ENCODE measurements around the gene CDH4.

The CDH4 gene

GRCh38 chr20:61493798-61494305 is 241.8 kb downstream of the CDH4 start:
- Histone ChIP-seq H3K9ac (ENCODE audit: low read length) (no peak overlapping the region), H3K9me3 (ENCODE audit: control insufficient read depth, insufficient read depth, low read depth, low read length) (peaks cover 5% of the 10 kb centered on the region; the same call in 1 of the 2 replicates), H3K4me3 (ENCODE audit: low read depth, low read length) (no peak overlapping the region), H3K27ac (ENCODE audit: low read depth, low read length) (no peak overlapping the region), H3K36me3 (ENCODE audit: control insufficient read depth, insufficient read depth, low read length) (no peaks in the 10 kb centered on the region), H3K27me3 (ENCODE audit: control insufficient read depth, insufficient read depth, low read length) (no peaks in the 10 kb centered on the region; the same call in 1 of the 2 replicates), H3K4me1 (ENCODE audit: control insufficient read depth, insufficient read depth, low read length) (peaks cover 19% of the 10 kb centered on the region)

- H3K4me1 ChIP-seq (ENCODE audit: control insufficient read depth, insufficient read depth, low read length), result peaks cover 30% of the 10 kb centered on the region
- H3K9ac ChIP-seq (ENCODE audit: low read length), result no peak overlapping the region
- no peak overlapping the region for H3K4me3 ChIP-seq (ENCODE audit: low read depth, low read length)
- no peaks in the 10 kb centered on the region; the same call in 1 of the 2 replicates for H3K27me3 ChIP-seq (ENCODE audit: control insufficient read depth, insufficient read depth, low read length)
- no peaks in the 10 kb centered on the region for H3K36me3 ChIP-seq (ENCODE audit: control insufficient read depth, insufficient read depth, low read length)
- no peak overlapping the region for H3K27ac ChIP-seq (ENCODE audit: low read depth, low read length)
- H3K9me3 ChIP-seq (ENCODE audit: control insufficient read depth, insufficient read depth, low read depth, low read length), result peaks cover 5% of the 10 kb centered on the region; the same call in 1 of the 2 replicates
Measured at GRCh38 chr20:61494763-61495575, 242.9 kb downstream of the CDH4 start.

DNA sequence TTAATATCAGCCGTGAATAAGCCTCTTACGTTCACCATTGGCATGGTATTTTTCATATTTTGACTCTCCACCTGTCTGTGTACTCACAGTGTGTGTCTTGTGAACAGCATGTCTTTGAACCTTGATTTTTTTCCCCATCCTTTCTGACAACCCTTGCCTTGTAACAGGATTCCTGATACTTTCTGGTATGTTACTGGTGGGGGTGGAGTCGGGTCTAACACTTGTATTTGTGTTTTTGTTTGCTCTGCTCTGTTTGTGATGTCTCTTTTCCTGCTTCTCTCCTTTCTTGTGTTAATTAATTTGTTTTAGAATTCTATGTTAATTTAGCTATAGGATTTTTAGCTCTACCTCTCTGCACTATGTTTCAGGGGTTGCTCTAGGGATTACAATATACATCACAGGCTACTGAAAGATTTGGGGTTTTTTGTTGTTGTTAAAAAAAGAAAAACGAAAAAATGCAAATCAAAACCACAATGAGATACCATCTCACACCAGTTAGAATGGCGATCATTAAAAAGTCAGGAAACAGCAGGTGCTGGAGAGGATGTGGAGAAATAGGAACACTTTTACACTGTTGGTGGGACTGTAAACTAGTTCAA is 245.1 kb downstream of the CDH4 start:
- no peaks in the 10 kb centered on the region for H3K36me3 ChIP-seq (ENCODE audit: control insufficient read depth, insufficient read depth, low read length)
- H3K4me1 ChIP-seq (ENCODE audit: control insufficient read depth, insufficient read depth, low read length), result peaks cover 48% of the 10 kb centered on the region
- peaks cover 9% of the 10 kb centered on the region; the same call in 1 of the 2 replicates for H3K9me3 ChIP-seq (ENCODE audit: control insufficient read depth, insufficient read depth, low read depth, low read length)
- peak overlapping the region; percentile 80 for H3K27ac ChIP-seq (ENCODE audit: low read depth, low read length)
- H3K4me3 ChIP-seq (ENCODE audit: low read depth, low read length), result peak overlapping the region; percentile 33
- H3K9ac ChIP-seq (ENCODE audit: low read length), result no peak overlapping the region
- H3K27me3 ChIP-seq (ENCODE audit: control insufficient read depth, insufficient read depth, low read length), result no peaks in the 10 kb centered on the region; the same call in 1 of the 2 replicates

DNA sequence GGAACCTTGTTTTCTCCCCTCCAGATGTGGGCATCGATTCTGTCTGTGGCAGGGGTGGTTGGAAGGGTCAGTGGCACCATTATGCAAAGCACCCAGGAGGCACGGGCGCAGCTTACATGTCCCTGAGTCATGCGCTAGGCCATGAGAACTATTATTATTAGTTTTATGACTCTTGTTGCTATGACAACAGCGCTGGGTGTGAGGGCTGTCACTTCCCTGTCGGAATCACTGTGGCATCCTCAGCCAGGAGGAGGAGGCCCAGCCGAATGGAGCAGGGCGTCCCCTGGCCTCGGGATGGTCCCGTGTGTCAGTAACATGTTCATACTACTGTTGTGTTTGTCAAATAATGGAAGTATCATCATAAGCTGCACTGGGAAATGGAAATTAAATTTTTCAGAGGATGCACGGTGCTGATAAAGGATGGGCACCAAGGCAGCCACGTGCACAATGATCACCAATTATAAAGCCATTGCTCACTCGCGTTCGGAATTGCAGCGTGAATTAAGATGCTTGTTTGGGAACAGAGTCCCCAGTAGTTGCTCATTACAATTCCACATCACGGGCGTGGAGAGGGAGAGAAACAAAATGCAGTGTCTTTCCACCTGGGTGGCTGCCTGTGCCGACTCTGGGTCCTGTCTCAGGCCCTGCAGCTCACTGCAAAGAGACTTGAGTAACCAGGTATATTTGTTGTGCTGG is 247.9 kb downstream of the CDH4 start:
- Histone ChIP-seq H3K9ac (ENCODE audit: low read length) (no peak overlapping the region), H3K27me3 (ENCODE audit: control insufficient read depth, insufficient read depth, low read length) (no peaks in the 10 kb centered on the region; the same call in 1 of the 2 replicates), H3K4me1 (ENCODE audit: control insufficient read depth, insufficient read depth, low read length) (peaks cover 46% of the 10 kb centered on the region), H3K27ac (ENCODE audit: low read depth, low read length) (no peak overlapping the region), H3K36me3 (ENCODE audit: control insufficient read depth, insufficient read depth, low read length) (no peaks in the 10 kb centered on the region), H3K4me3 (ENCODE audit: low read depth, low read length) (no peak overlapping the region), H3K9me3 (ENCODE audit: control insufficient read depth, insufficient read depth, low read depth, low read length) (peaks cover 9% of the 10 kb centered on the region; the same call in 1 of the 2 replicates)

- Histone ChIP-seq H3K4me1 (ENCODE audit: control insufficient read depth, insufficient read depth, low read length) (peaks cover 42% of the 10 kb centered on the region), H3K27me3 (ENCODE audit: control insufficient read depth, insufficient read depth, low read length) (no peaks in the 10 kb centered on the region; the same call in 1 of the 2 replicates), H3K27ac (ENCODE audit: low read depth, low read length) (no peak overlapping the region; the same call in 1 of the 2 replicates), H3K4me3 (ENCODE audit: low read depth, low read length) (no peak overlapping the region), H3K9ac (ENCODE audit: low read length) (no peak overlapping the region), H3K36me3 (ENCODE audit: control insufficient read depth, insufficient read depth, low read length) (no peaks in the 10 kb centered on the region), H3K9me3 (ENCODE audit: control insufficient read depth, insufficient read depth, low read depth, low read length) (peaks cover 9% of the 10 kb centered on the region; the same call in 1 of the 2 replicates)
Measured at GRCh38 chr20:61500791-61501321, 248.8 kb downstream of the CDH4 start.

DNA sequence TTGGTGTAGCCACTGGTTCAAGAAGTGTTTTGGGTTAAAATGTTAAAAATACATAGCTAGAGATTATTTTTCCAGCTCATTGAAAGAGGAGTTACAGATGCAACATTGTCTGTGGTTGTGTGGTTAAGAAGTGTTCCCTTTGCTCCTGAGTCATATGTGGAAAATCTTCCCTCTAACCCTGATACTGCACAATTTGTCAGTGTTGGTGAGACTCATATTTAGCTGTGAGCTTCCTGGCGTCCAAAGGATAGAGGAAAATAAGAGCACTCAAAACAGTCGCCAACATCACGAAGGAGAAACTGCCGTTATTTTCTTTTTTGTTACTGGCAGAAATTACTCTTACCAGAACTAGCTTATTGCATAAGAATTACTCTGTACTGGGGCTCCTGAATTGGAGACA is 250.4 kb downstream of the CDH4 start:
- Histone ChIP-seq H3K36me3 (ENCODE audit: control insufficient read depth, insufficient read depth, low read length) (no peaks in the 10 kb centered on the region), H3K4me1 (ENCODE audit: control insufficient read depth, insufficient read depth, low read length) (peaks cover 32% of the 10 kb centered on the region), H3K27me3 (ENCODE audit: control insufficient read depth, insufficient read depth, low read length) (no peaks in the 10 kb centered on the region; the same call in 1 of the 2 replicates), H3K9me3 (ENCODE audit: control insufficient read depth, insufficient read depth, low read depth, low read length) (peaks cover 9% of the 10 kb centered on the region; the same call in 1 of the 2 replicates), H3K27ac (ENCODE audit: low read depth, low read length) (no peak overlapping the region), H3K9ac (ENCODE audit: low read length) (no peak overlapping the region), H3K4me3 (ENCODE audit: low read depth, low read length) (no peak overlapping the region)

- Histone ChIP-seq H3K9me3 (ENCODE audit: control insufficient read depth, insufficient read depth, low read depth, low read length) (peaks cover 9% of the 10 kb centered on the region; the same call in 1 of the 2 replicates), H3K27ac (ENCODE audit: low read depth, low read length) (no peak overlapping the region), H3K4me1 (ENCODE audit: control insufficient read depth, insufficient read depth, low read length) (peaks cover 35% of the 10 kb centered on the region), H3K27me3 (ENCODE audit: control insufficient read depth, insufficient read depth, low read length) (no peaks in the 10 kb centered on the region; the same call in 1 of the 2 replicates), H3K9ac (ENCODE audit: low read length) (no peak overlapping the region), H3K4me3 (ENCODE audit: low read depth, low read length) (no peak overlapping the region), H3K36me3 (ENCODE audit: control insufficient read depth, insufficient read depth, low read length) (no peaks in the 10 kb centered on the region)
Measured at GRCh38 chr20:61503106-61503505, 251.0 kb downstream of the CDH4 start.

DNA sequence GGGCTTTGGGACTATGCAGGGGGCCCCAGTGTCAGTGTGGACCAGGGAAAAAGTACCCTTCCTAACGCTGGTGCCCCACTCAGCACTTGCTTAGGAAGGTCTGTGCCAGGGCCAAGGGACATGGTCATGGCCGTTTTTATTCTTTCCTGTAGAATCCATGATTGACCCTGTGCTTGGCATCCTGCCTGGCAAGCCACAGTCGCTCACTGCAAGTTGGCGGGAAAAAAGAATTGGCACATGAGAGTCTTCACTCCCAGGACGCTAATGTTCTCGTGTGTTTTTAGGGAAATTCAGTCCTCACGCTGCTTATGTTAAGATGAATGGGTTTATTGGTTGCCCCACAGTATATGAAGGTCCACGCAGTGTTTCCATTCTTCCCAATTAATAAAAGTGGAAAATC is 253.4 kb downstream of the CDH4 start:
- no peak overlapping the region for H3K27ac ChIP-seq (ENCODE audit: low read depth, low read length)
- no peak overlapping the region for H3K9ac ChIP-seq (ENCODE audit: low read length)
- peaks cover 31% of the 10 kb centered on the region for H3K4me1 ChIP-seq (ENCODE audit: control insufficient read depth, insufficient read depth, low read length)
- H3K27me3 ChIP-seq (ENCODE audit: control insufficient read depth, insufficient read depth, low read length), result peaks cover 10% of the 10 kb centered on the region
- H3K9me3 ChIP-seq (ENCODE audit: control insufficient read depth, insufficient read depth, low read depth, low read length), result peaks cover 9% of the 10 kb centered on the region; the same call in 1 of the 2 replicates
- no peaks in the 10 kb centered on the region for H3K36me3 ChIP-seq (ENCODE audit: control insufficient read depth, insufficient read depth, low read length)
- no peak overlapping the region for H3K4me3 ChIP-seq (ENCODE audit: low read depth, low read length)

DNA sequence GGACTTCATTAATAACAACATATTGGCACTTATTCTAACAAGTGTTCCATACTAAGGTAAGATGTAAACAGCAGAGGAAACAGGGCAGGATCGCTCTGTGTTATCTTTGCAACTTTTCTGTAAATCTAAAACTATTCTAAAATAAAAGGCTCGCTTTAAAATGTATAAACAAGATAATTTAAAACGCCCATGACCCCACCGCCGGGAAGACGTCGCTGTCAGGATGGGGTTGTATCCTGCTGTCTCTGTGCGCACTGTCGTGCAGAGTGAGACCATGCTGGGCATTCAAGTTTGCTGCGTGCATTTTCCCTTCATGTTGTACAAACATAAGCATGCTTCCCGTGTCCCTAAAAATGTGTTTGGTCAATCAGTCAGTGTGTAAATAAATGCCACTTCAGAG is 255.7 kb downstream of the CDH4 start:
- H3K9me3 ChIP-seq (ENCODE audit: control insufficient read depth, insufficient read depth, low read depth, low read length), result no peaks in the 10 kb centered on the region
- H3K9ac ChIP-seq (ENCODE audit: low read length), result no peak overlapping the region
- H3K36me3 ChIP-seq (ENCODE audit: control insufficient read depth, insufficient read depth, low read length), result no peaks in the 10 kb centered on the region
- H3K4me3 ChIP-seq (ENCODE audit: low read depth, low read length), result no peak overlapping the region
- H3K27me3 ChIP-seq (ENCODE audit: control insufficient read depth, insufficient read depth, low read length), result peaks cover 10% of the 10 kb centered on the region
- peaks cover 21% of the 10 kb centered on the region for H3K4me1 ChIP-seq (ENCODE audit: control insufficient read depth, insufficient read depth, low read length)
- H3K27ac ChIP-seq (ENCODE audit: low read depth, low read length), result no peak overlapping the region

DNA sequence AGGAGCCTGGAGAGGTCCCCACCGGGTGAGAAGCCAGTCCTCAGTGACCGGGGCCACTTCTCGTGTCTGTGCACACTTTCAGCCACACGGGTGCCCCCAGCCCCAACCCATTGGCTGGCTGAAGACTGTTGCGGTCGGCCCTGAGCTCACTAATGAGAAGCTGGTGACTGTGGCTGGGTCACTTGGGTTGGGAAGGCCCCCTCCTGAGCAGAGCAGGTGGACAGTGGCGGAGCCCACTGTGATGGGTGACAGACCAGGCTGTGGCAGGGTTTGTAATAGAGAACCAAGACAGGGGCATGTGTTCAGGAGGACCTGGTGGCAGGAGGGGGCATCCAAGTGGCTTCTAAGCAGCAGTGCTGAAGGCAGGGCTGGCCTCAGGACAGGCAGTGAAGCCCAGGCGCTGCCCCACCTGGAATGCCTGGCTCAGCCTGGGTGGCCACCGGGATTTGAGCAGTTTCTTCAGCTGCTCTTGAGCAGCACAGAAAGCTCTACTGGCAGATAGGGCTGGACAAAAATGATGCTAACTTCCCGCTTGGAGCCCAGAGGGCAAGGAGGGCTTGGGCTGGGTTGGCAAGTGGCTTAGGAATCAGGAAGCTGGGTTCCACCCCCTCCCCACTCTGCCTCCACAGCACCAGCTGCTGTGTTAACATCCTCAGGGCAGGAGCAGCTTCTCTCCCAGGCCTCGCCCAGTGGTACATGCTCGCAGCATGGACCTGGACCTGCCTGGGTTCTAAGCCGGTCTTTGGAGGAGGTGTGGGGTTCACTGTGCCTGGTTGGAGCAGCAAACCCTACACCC is 256.4 kb downstream of the CDH4 start:
- H3K4me3 ChIP-seq (ENCODE audit: low read depth, low read length), result no peak overlapping the region
- peaks cover 10% of the 10 kb centered on the region for H3K27me3 ChIP-seq (ENCODE audit: control insufficient read depth, insufficient read depth, low read length)
- no peaks in the 10 kb centered on the region for H3K9me3 ChIP-seq (ENCODE audit: control insufficient read depth, insufficient read depth, low read depth, low read length)
- H3K27ac ChIP-seq (ENCODE audit: low read depth, low read length), result no peak overlapping the region
- no peak overlapping the region for H3K9ac ChIP-seq (ENCODE audit: low read length)
- peaks cover 24% of the 10 kb centered on the region for H3K4me1 ChIP-seq (ENCODE audit: control insufficient read depth, insufficient read depth, low read length)
- H3K36me3 ChIP-seq (ENCODE audit: control insufficient read depth, insufficient read depth, low read length), result no peaks in the 10 kb centered on the region
